Neural progenitor cell (in vitro differentiated cells): ENCODE results near the gene HDAC4. TPM values are rescaled to one million over a fixed set of nuclear protein-coding genes. Genes with fewer than 3 reads are reported as not detected.

Source experiments
- DNase-seq: peaks from one replicate; pipeline ENCODE4 v3.0.0-alpha.2; 2016; ENCODE audit warnings: low spot score
- H2AFZ ChIP-seq: fragments of 200-600 bp; sonication (generic); replicated peaks from 2 replicates; pipeline ENCODE4 v1.6.1; 2016; ENCODE audit warnings: antibody characterized with exemption
- H3F3A ChIP-seq: fragments of 200-600 bp; sonication (generic); 2 replicates; pipeline ENCODE4 v1.6.1; 2016; ENCODE audit warnings: antibody characterized with exemption, low read depth
- H3K27ac ChIP-seq: fragments of 200-600 bp; sonication (generic); 2 replicates; pipeline ENCODE4 v1.5.1; 2016; ENCODE audit warnings: mild to moderate bottlenecking
- H3K27me3 ChIP-seq: fragments of 200-600 bp; sonication (generic); 2 replicates; pipeline ENCODE4 v1.6.1; 2016; ENCODE audit warnings: mild to moderate bottlenecking, moderate library complexity
- H3K36me3 ChIP-seq: fragments of 200-600 bp; sonication (generic); 2 replicates; pipeline ENCODE4 v1.5.1; 2016
- H3K4me1 ChIP-seq: fragments of 200-600 bp; sonication (generic); 2 replicates; pipeline ENCODE4 v1.6.1; 2016; ENCODE audit warnings: mixed run types
- H3K4me2 ChIP-seq: fragments of 200-600 bp; sonication (generic); 2 replicates; pipeline ENCODE4 v1.6.1; 2016
- H3K4me3 ChIP-seq: fragments of 200-600 bp; sonication (generic); 2 replicates; pipeline ENCODE4 v1.5.1; 2016
- H3K79me2 ChIP-seq: fragments of 200-600 bp; sonication (generic); 2 replicates; pipeline ENCODE4 v1.6.1; 2016; ENCODE audit warnings: low read depth
- H3K9ac ChIP-seq: fragments of 200-600 bp; sonication (generic); 2 replicates; pipeline ENCODE4 v1.6.1; 2016
- H3K9me3 ChIP-seq: fragments of 200-600 bp; sonication (generic); 2 replicates; pipeline ENCODE4 v1.5.1; 2016; ENCODE audit warnings: low read depth
- H4K20me1 ChIP-seq: fragments of 200-600 bp; sonication (generic); 2 replicates; pipeline ENCODE4 v1.6.1; 2016; ENCODE audit warnings: low read depth
- H3K27ac Mint-ChIP-seq: 3 replicates; pipeline ENCODE4 v1.8.0; 2021; ENCODE audit warnings: mixed read lengths
- H3K27me3 Mint-ChIP-seq: 2 replicates; pipeline ENCODE4 v1.8.0; 2022; ENCODE audit warnings: low read depth, mild to moderate bottlenecking, inconsistent platforms, moderate library complexity, mixed read lengths; ENCODE audit not compliant: insufficient read depth
- H3K36me3 Mint-ChIP-seq: 3 replicates; pipeline ENCODE4 v1.8.0; 2021; ENCODE audit warnings: mixed read lengths
- H3K4me1 Mint-ChIP-seq: 3 replicates; pipeline ENCODE4 v1.8.0; 2021; ENCODE audit warnings: mixed read lengths
- H3K4me3 Mint-ChIP-seq: 3 replicates; pipeline ENCODE4 v1.8.0; 2021; ENCODE audit warnings: mild to moderate bottlenecking, moderate library complexity, mixed read lengths
- H3K9me3 Mint-ChIP-seq: 3 replicates; pipeline ENCODE4 v1.8.0; 2020; ENCODE audit warnings: mixed read lengths
- CTCF ChIP-seq: fragments of 200-600 bp; sonication (generic); IDR thresholded peaks from 2 replicates; pipeline ENCODE4 v1.5.1; 2017; ENCODE audit warnings: antibody characterized with exemption, mild to moderate bottlenecking
- EZH2 ChIP-seq: fragments of 200-600 bp; sonication (generic); IDR thresholded peaks from 2 replicates; pipeline ENCODE4 v1.6.1; 2017; ENCODE audit warnings: antibody characterized with exemption, mild to moderate bottlenecking, moderate library complexity
- EZH2phosphoT487 ChIP-seq: fragments of 200-600 bp; sonication (generic); IDR thresholded peaks from 2 replicates; pipeline ENCODE4 v1.6.1; 2017; ENCODE audit warnings: antibody characterized with exemption
- total RNA-seq: library from RNA; depleted of rRNA; stranded (reverse); fragments of >200 nt; gene quantifications from 2 replicates; pipeline ENCODE4 v1.2.3, GENCODE V29; 2015; ENCODE audit warnings: low replicate concordance

Gene HDAC4
- total RNA-seq, 1 donor from 2014 or later: 36.0 TPM

- Mint-ChIP-seq H3K36me3 (no peaks in the 10 kb centered on the region), H3K4me3 (no peak overlapping the region), H3K9me3 (no peaks in the 10 kb centered on the region), H3K4me1 (peaks cover 89% of the 10 kb centered on the region), H3K27me3 (peaks cover 6% of the 10 kb centered on the region), H3K27ac (peak overlapping the region; percentile 72)
- Histone ChIP-seq H3K4me3 (no peak overlapping the region), H3F3A (peaks cover 28% of the 10 kb centered on the region), H3K27ac (no peak overlapping the region), H3K4me2 (peak overlapping the region; percentile 26), H3K36me3 (no peaks in the 10 kb centered on the region), H3K9ac (no peak overlapping the region), H3K79me2 (peaks cover 93% of the 10 kb centered on the region), H3K27me3 (no peaks in the 10 kb centered on the region), H3K9me3 (no peaks in the 10 kb centered on the region), H3K4me1 (peaks cover 79% of the 10 kb centered on the region), H4K20me1 (peaks cover 83% of the 10 kb centered on the region), H2AFZ (no peak overlapping the region)
- TF ChIP-seq EZH2phosphoT487 (no peak), EZH2 (no peak)
- peak; percentile 60 for DNase-seq
Observed at GRCh38 chr2:239288951-239289511, 111.8 kb downstream of the HDAC4 start.

GRCh38 chr2:239288237-239288636 is 112.6 kb downstream of the HDAC4 start:
- Histone ChIP-seq H3K79me2 (peaks cover 93% of the 10 kb centered on the region), H3K4me3 (no peak overlapping the region), H3K4me2 (no peak overlapping the region), H3K36me3 (no peaks in the 10 kb centered on the region), H3K27ac (no peak overlapping the region), H4K20me1 (peaks cover 83% of the 10 kb centered on the region), H3K4me1 (peaks cover 71% of the 10 kb centered on the region), H3K9me3 (no peaks in the 10 kb centered on the region), H3F3A (peaks cover 28% of the 10 kb centered on the region), H2AFZ (no peak overlapping the region), H3K27me3 (no peaks in the 10 kb centered on the region), H3K9ac (no peak overlapping the region)
- no peaks in the 10 kb centered on the region for H3K36me3 Mint-ChIP-seq
- no peaks in the 10 kb centered on the region for H3K9me3 Mint-ChIP-seq
- H3K4me1 Mint-ChIP-seq: peaks cover 83% of the 10 kb centered on the region
- TF ChIP-seq EZH2phosphoT487: no peak
- no peak for TF ChIP-seq EZH2
- DNase-seq: no peak
- no peak overlapping the region for H3K27ac Mint-ChIP-seq
- peaks cover 6% of the 10 kb centered on the region for H3K27me3 Mint-ChIP-seq
- H3K4me3 Mint-ChIP-seq: no peak overlapping the region

GRCh38 chr2:239287461-239287860 is 113.4 kb downstream of the HDAC4 start:
- Mint-ChIP-seq H3K27me3 (peaks cover 6% of the 10 kb centered on the region), H3K36me3 (no peaks in the 10 kb centered on the region), H3K27ac (peak overlapping the region; percentile 2), H3K4me1 (peaks cover 75% of the 10 kb centered on the region), H3K9me3 (no peaks in the 10 kb centered on the region), H3K4me3 (no peak overlapping the region)
- Histone ChIP-seq H3K4me1 (peaks cover 63% of the 10 kb centered on the region), H3K36me3 (no peaks in the 10 kb centered on the region), H3K9me3 (no peaks in the 10 kb centered on the region), H3K9ac (no peak overlapping the region), H3K27me3 (no peaks in the 10 kb centered on the region), H3K4me2 (no peak overlapping the region), H3K79me2 (peaks cover 93% of the 10 kb centered on the region), H3K27ac (no peak overlapping the region), H3K4me3 (no peak overlapping the region), H3F3A (peaks cover 31% of the 10 kb centered on the region), H2AFZ (no peak overlapping the region), H4K20me1 (peaks cover 75% of the 10 kb centered on the region)
- no peak for DNase-seq
- TF ChIP-seq EZH2phosphoT487 (no peak), EZH2 (no peak), CTCF (no peak)

- Histone ChIP-seq H3K9ac (no peak overlapping the region), H3K4me1 (peaks cover 58% of the 10 kb centered on the region)
- H3K27ac Mint-ChIP-seq: peak overlapping the region; percentile 70
Observed at GRCh38 chr2:239286901-239287300, 113.9 kb downstream of the HDAC4 start.

More at GRCh38 chr2:239286901-239287300, 113.9 kb downstream of the HDAC4 start:
- no peak for TF ChIP-seq EZH2
- TF ChIP-seq CTCF: no peak
- TF ChIP-seq EZH2phosphoT487: no peak
- H3K4me3 ChIP-seq: no peak overlapping the region
- Mint-ChIP-seq H3K9me3 (no peaks in the 10 kb centered on the region), H3K27me3 (peaks cover 6% of the 10 kb centered on the region), H3K36me3 (no peaks in the 10 kb centered on the region), H3K4me1 (peaks cover 69% of the 10 kb centered on the region), H3K4me3 (no peak overlapping the region)
- peaks cover 91% of the 10 kb centered on the region for H3K79me2 ChIP-seq
- H3K4me2 ChIP-seq: no peak overlapping the region
- no peaks in the 10 kb centered on the region for H3K27me3 ChIP-seq
- H4K20me1 ChIP-seq: peaks cover 69% of the 10 kb centered on the region
- no peaks in the 10 kb centered on the region for H3K36me3 ChIP-seq
- H3K27ac ChIP-seq: no peak overlapping the region
- H3F3A ChIP-seq: peaks cover 28% of the 10 kb centered on the region
- no peak for DNase-seq
- H2AFZ ChIP-seq: no peak overlapping the region
- no peaks in the 10 kb centered on the region for H3K9me3 ChIP-seq
